Endothelial cell of hepatic sinusoid (primary cell): ENCODE measurements around the gene TLL2.

ENCODE experiments used
- in situ Hi-C: cut with HindIII; loops from 2 replicates; pipeline ENCODE4 v1.10.0; 2017; ENCODE audit warnings: low sequenced_read_pairs

The TLL2 gene

GRCh38 chr10:96436035-96436434, 77.7 kb downstream of the TLL2 start:
- in situ Hi-C loops = no loop called here

GRCh38 chr10:96431211-96431970, 82.3 kb downstream of the TLL2 start:
- in situ Hi-C loops = no loop called here

GRCh38 chr10:96427291-96427690, 86.4 kb downstream of the TLL2 start:
- in situ Hi-C loops = no loop called here

DNA sequence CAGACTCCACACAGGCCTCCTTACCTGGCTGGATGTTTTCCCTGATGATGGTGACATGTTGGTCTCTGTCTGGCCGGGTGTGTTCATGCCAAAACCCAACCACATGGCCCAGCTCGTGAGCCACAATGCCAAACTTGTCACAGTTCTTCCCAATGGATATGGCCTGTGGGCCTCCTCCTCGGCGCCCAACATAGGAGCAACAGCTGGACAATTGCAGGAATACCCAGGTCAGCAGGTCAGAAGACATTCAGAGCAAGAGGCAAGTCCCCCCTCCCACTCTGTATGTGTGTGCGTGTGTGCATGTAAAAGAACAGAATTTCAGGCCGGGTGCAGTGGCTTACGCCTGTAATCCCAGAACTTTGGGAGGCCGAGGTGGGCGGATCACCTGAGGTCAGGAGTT, 91.2 kb downstream of the TLL2 start:
- in situ Hi-C loops = no loop called here

GRCh38 chr10:96421995-96422394, 91.7 kb downstream of the TLL2 start:
- in situ Hi-C loops = no loop called here

DNA sequence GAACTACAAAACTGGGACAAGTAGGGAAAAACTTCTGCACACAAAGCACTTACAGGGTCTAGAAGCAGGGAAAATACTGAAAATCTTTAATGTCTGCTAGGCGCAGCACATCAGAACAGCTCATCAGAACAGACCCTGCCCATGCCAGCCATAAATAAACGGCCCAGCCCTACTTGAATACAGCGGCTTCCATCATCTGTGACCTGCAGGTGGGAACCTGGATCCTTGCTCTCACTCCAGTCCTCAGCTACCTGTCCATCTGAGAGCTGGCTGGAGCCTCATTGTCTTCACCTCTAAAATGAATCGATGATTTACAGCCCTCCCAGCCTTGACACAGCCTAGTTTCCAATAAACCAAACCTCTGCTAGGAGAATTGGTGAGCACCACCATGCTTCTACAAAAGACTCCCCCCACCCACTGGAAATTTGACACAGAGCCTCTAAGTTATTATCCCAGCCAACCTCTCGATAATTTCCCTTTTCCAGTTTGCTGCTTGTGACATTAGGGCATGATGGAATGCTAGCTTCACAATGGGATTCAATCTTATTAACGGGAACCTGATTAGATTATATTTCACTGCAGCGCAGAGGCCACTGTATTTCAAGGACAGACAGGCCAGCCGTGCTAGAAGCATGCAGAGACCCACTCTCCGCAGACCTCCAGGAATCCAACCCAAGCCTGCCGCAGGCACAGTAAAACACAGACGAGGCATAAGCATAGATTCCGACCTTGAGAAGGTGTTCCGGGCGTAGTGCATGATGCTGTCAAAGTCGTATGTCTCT, 93.3 kb downstream of the TLL2 start:
- in situ Hi-C loops = no loop called here

GRCh38 chr10:96419351-96419750, 94.4 kb downstream of the TLL2 start:
- in situ Hi-C loops = no loop called here

- in situ Hi-C loops = no loop called here
Measured at GRCh38 chr10:96418582-96418981, 95.1 kb downstream of the TLL2 start.

- in situ Hi-C loops = no loop called here
Measured at GRCh38 chr10:96417441-96417840, 96.3 kb downstream of the TLL2 start.

GRCh38 chr10:96416643-96417042, 97.1 kb downstream of the TLL2 start:
- in situ Hi-C loops = no loop called here

- in situ Hi-C loops = no loop called here
Measured at GRCh38 chr10:96415891-96416554, 97.7 kb downstream of the TLL2 start.

DNA sequence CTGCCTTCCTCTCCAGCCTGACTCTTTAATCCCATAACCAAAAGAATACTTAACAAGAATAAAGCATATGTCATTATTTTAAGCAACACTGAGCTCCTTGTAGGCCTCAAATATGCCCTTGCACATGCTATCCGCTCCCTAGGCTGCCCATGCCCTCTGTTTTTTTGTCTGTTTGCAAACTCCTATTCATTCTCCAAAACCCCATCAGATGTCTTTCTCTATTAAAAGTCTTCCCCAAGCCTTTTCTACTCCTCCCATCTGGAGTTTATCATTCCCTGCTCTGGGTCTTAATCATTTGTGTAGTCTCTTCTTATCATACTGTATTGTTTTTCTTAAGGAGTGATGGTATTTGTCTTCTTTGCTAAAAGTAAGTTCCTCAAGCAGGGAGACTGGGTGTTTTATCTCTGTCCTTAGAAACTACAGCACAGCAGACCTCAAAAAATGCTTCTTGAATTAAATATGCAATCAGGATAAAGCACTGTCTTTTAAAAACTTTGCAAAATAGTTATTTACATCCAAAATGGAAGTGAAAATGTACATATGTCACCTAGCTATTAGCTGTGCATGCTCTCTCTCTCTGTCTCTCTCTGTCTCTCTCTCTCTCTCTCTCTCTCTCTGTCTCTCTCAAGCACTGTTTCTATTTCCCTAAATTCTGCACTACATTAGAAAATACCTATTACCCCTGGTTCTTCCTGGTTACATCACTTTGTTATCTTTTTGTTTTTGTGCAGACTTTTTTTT, 98.4 kb downstream of the TLL2 start:
- in situ Hi-C loops = no loop called here

GRCh38 chr10:96414303-96414702, 99.4 kb downstream of the TLL2 start:
- in situ Hi-C loops = no loop called here

DNA sequence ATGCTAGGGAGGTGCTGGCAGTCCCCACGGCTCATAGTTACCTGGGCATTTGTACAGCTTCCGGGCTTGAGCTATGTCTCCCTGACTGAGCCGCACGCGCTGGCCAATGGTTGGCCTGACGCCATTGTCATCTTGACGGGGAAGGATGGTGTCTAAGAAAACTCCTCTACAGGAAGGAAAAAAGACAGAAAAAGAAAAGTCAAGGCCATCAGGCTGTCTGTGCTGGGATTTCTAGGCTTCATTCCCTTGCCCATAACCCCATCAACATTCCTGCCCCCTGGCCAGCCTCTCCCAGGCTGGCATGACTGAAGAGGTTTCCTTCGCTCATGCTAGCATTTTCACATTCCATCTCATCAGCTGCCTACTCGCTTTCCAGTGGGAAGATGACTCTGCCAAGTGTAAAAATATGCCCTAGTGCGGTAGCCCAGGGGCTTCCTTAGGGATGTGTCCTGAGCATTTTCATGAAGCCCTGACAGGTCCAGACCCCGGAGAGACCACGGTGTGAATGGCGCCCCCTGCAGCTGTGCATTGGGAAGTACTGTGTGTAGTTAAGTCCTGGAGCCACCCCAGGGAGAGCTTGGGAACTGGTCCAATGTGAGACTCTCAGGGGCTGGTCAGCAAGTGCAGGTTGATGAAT, 100.5 kb downstream of the TLL2 start:
- in situ Hi-C loops = no loop called here

DNA sequence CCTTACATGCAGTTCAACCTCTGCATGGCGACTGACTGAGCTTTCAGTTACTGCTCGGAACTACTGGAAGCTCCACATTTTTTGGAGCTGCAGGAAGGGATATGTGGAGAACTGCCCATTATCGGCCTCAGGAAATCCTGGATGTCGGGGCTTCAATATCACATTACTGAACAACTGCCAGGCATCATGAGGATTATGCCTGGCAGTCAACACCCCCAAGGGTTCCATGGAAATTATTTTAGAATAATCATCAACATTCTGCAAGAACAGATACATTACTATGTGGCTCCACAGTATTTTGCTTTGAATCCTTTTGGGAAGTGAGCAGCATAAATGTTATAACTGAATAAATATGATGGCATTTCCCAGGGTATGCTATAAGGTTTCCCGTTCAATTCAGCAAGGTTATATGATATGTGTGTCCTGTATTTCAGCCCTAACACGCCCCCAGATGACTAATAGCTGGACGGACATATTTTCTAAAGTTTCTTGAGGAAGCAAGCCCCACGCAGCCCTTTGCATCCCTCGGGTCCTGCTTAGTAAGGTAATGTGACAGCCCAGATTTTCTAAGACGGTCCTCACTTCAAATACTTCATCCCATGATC, 101.9 kb downstream of the TLL2 start:
- in situ Hi-C loops = no loop called here

GRCh38 chr10:96410296-96410695, 103.4 kb downstream of the TLL2 start:
- in situ Hi-C loops = no loop called here

DNA sequence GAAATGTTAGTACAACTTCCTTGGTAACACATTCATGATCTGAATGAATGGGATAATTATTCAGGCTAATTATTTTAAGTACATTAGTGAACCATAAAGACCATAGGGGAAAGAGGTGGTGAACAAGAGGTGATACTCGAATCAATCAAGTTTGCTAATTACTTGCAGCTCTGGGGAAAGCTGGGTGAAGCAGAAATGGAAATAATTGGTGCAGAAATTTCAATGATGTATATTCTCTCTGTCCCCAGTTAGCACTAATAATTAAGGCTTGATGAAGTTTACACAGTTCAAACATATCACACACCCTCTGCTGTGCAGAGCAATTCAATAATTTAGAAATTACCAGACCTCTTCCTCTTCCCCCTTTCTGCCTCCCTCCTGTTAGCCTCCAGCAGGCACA, 105.5 kb downstream of the TLL2 start:
- in situ Hi-C loops = no loop called here

- in situ Hi-C loops = no loop called here
Measured at GRCh38 chr10:96407560-96408069, 106.1 kb downstream of the TLL2 start.

DNA sequence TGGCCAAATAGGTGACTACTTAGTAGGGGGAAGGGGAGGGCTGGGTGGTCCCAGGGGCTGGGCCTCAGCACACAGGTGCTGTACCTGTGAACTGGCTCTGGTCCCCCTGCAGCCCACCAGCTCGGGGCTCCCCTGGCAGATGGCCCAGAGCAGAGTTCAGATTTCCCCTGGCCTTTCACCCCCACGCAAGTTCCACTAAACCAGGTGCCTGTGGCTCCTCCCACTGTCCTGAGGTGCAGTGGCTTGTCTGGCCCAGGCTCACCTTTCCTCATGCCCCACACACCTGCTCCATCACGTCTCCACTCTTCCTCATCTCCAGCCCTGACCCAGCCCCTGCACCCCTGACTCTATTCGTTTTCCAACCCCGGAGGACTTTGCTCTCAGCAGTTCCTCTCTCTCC, 107.6 kb downstream of the TLL2 start:
- in situ Hi-C loops = no loop called here
